Activated T-helper 1 cell treated with anti-CD3 and anti-CD28 coated beads, Interleukin-12 subunit alpha, Interleukin-12 subunit beta, Interleukin-2, Interleukin-4 antibody, amounts not matched to agents 30 ng/mL and 10 ng/mL and 1 ng/mL, durations not matched to agents 14 hours and 24 hours and 36 hours (primary cell): ENCODE measurements around the gene TMEM61. TPM values are rescaled to one million over a fixed set of nuclear protein-coding genes. Genes with fewer than 3 reads are reported as not detected.

Experiments
- DNase-seq: peaks from one replicate; pipeline ENCODE4 v3.0.0; 2021; ENCODE audit warnings: low spot score
- H3K27ac Mint-ChIP-seq: one replicate; pipeline ENCODE4 v1.8.0; 2021; ENCODE audit warnings: mild to moderate bottlenecking, mixed read lengths
- H3K27me3 Mint-ChIP-seq: one replicate; pipeline ENCODE4 v1.8.0; 2022; ENCODE audit warnings: mild to moderate bottlenecking, moderate library complexity, mixed read lengths; ENCODE audit not compliant: insufficient read depth
- H3K36me3 Mint-ChIP-seq: one replicate; pipeline ENCODE4 v1.8.0; 2021; ENCODE audit warnings: low read depth, mixed read lengths
- H3K4me1 Mint-ChIP-seq: one replicate; pipeline ENCODE4 v1.8.0; 2021; ENCODE audit warnings: low read depth, mixed read lengths
- H3K4me3 Mint-ChIP-seq: one replicate; pipeline ENCODE4 v1.8.0; 2021; ENCODE audit warnings: mild to moderate bottlenecking, moderate library complexity, mixed read lengths
- H3K9me3 Mint-ChIP-seq: one replicate; pipeline ENCODE4 v1.8.0; 2021; ENCODE audit warnings: mixed read lengths
- intact Hi-C: fragments of 100-400 bp; cut with micrococcal nuclease; formaldehyde crosslinking; loops from one replicate; pipeline ENCODE4 v1.15.1; 2024
- total RNA-seq: library from RNA; stranded (reverse); gene quantifications from 2 replicates; pipeline ENCODE4 v1.2.3, GENCODE V29; 2022

The TMEM61 gene
- total RNA-seq, 1 donor from 2014 or later: not detected

DNA sequence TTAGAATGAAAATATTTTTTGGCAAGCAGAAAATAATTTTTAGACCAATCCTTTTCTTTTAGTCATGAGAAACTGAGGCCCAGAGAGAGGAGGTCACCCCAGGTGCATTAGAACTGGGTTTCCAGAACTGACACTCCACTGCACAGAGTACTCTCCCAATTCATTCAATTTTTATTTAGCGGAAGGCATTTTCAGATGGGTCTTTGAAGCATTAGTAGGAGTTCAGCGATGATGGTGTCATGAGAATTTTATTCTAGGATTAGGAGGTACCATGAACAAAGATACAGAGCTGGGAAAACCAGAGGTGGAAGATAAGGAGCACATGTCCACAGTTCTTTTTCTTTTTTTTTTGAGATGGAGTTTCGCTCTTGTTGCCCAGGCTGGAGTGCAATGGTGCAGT, 61.2 kb downstream of the TMEM61 start:
- Mint-ChIP-seq H3K36me3 (no peaks in the 10 kb centered on the region), H3K9me3 (no peaks in the 10 kb centered on the region), H3K27ac (no peak overlapping the region), H3K27me3 (peaks cover 55% of the 10 kb centered on the region), H3K4me1 (no peaks in the 10 kb centered on the region), H3K4me3 (no peak overlapping the region)
- DNase-seq: no peak
- intact Hi-C loops: no loop called here

Other genes with a start within 250 kb of the TMEM61 start
- 5.9 and 6.7 TPM in 2 replicates for gene PARS2, start 216.1 kb upstream of the TMEM61 start, total RNA-seq
- gene TTC22, start 179.3 kb upstream of the TMEM61 start, total RNA-seq: 2.2 and 2.3 TPM in 2 replicates
- 206 and 211 TPM in 2 replicates for gene DHCR24, start 93.4 kb upstream of the TMEM61 start, total RNA-seq
- gene BSND, start 18.3 kb downstream of the TMEM61 start, total RNA-seq: not detected in 2 replicates
- gene PCSK9, start 58.9 kb downstream of the TMEM61 start, total RNA-seq: not detected in 2 replicates
- gene USP24, start 234.7 kb downstream of the TMEM61 start, total RNA-seq: 53.6 and 58.6 TPM in 2 replicates